Skeletal muscle satellite cell (primary cell): ENCODE measurements around the gene CBFA2T3.

Experiments used
- H3K27me3 ChIP-seq: 2 replicates; pipeline ENCODE4 v1.7.0; 2013; ENCODE audit warnings: low read length; ENCODE audit not compliant: control insufficient read depth, insufficient read depth
- H3K36me3 ChIP-seq: 2 replicates; pipeline ENCODE4 v1.7.0; 2013; ENCODE audit warnings: mild to moderate bottlenecking, control low read depth, low read length; ENCODE audit not compliant: insufficient read depth
- H3K4me1 ChIP-seq: 2 replicates; pipeline ENCODE4 v1.7.0; 2013; ENCODE audit warnings: low read length; ENCODE audit not compliant: control insufficient read depth, insufficient read depth
- H3K4me2 ChIP-seq: 2 replicates; pipeline ENCODE4 v1.7.0; 2013; ENCODE audit warnings: mild to moderate bottlenecking, low read length
- H3K4me3 ChIP-seq: 2 replicates; pipeline ENCODE4 v1.7.0; 2013; ENCODE audit warnings: low read length
- H3K9ac ChIP-seq: 2 replicates; pipeline ENCODE4 v1.7.0; 2013; ENCODE audit warnings: mild to moderate bottlenecking, low read depth, low read length, moderate library complexity
- H3K9me3 ChIP-seq: replicated peaks from 2 replicates; pipeline ENCODE4 v1.7.0; 2013; ENCODE audit warnings: mild to moderate bottlenecking, control low read depth, low read length

The CBFA2T3 gene

DNA sequence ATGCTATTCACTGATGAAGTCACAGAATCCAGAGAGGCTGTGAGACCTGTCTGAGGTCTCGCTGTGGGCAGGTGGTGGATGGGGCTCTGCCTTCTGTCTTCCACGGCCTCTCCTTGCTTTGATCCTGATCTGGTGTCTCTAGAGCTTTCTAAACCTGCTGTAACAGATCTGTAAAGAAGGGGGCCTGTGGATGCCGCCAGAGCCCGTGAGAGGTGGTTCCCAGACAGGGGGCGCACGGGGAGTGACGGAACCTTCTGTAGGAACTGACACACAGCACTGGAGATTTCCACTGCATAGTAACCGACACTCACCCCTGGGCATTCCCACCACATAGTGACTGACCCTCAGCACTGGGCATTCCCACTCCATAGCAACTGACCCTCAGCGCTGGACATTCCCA, 16.0 kb downstream of the CBFA2T3 start:
- Histone ChIP-seq H3K4me3 (no peak overlapping the region), H3K36me3 (no peaks in the 10 kb centered on the region), H3K27me3 (peaks cover 63% of the 10 kb centered on the region), H3K4me2 (no peak overlapping the region), H3K9me3 (no peaks in the 10 kb centered on the region), H3K4me1 (no peaks in the 10 kb centered on the region), H3K9ac (no peak overlapping the region)

- Histone ChIP-seq H3K36me3 (no peaks in the 10 kb centered on the region), H3K27me3 (peaks cover 58% of the 10 kb centered on the region), H3K4me1 (no peaks in the 10 kb centered on the region), H3K9me3 (no peaks in the 10 kb centered on the region), H3K4me3 (no peak overlapping the region), H3K4me2 (no peak overlapping the region), H3K9ac (no peak overlapping the region)
Observed at GRCh38 chr16:88960516-88960915, 16.5 kb downstream of the CBFA2T3 start.

DNA sequence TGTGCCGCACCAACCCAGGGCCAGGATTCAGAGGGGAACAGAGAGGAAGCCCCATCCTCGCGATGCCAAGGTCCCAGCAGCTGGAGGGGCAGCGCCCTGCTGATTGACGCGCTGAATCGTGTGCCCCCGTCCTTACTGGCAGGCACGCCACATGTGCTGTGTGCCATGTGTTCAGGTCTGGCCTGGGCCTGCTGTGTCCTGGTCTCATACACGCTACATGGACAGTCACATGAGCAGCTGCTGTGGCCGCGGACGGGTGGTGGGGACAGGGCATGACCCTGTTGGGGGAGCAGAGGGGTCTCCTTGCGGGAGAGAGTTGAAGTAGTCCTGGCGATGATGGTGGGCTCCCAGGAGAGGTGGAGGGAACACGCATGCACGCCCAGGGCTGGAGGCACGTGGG, 18.0 kb downstream of the CBFA2T3 start:
- no peaks in the 10 kb centered on the region for H3K36me3 ChIP-seq
- no peaks in the 10 kb centered on the region for H3K4me1 ChIP-seq
- H3K4me2 ChIP-seq: no peak overlapping the region
- no peaks in the 10 kb centered on the region for H3K9me3 ChIP-seq
- no peak overlapping the region for H3K9ac ChIP-seq
- H3K4me3 ChIP-seq: no peak overlapping the region
- peaks cover 52% of the 10 kb centered on the region for H3K27me3 ChIP-seq

DNA sequence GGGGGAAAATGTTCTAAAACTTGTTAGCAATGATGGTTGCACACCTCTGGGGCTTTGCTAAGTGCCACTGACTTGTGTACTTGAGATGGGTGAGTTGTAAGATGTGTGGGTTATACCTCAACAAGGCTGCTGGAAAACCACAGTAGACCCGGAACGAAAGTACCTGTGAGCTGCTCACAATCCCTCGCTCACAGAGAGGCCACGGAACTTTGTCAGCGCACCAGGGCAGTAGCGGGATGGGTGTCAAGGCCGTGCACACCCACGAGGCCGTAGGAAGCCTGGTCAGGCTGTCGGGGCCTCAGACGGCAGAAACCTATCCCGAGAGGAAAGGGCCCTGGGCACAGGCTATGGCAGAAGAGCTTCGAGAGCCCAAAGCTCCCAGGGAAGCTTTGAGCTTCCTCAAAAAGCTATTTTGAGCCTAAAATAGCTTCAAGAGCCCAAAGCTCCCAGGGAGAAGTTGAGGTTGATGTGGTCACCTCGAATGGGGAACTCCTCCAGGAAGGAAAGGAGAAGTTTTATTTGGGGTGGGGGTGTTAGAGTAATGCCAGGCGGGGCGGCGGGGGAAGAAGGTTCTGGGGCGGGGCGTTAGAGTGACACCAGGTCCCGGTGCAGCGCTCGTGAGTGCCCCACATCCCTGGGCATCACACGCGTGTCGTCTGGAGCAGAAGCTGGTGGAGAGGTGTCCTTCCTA, 19.0 kb downstream of the CBFA2T3 start:
- Histone ChIP-seq H3K9me3 (no peaks in the 10 kb centered on the region), H3K27me3 (peaks cover 53% of the 10 kb centered on the region)

DNA sequence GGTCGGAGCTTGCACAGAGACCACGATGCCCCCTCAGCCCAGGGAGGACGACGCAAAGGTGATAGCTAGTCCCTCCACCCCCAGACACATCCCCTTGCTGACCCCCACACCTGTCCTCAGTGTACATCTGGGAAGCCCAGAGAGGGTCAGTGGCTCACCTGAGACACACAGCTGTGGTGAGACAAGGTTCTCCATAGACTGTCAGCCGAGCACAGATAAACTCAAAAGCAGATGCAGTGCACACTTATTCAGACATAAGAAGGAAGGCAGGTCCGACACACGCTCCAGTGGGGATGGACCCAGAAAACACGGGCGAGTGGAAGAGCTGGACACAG, 19.6 kb downstream of the CBFA2T3 start:
- Histone ChIP-seq H3K4me3 (no peak overlapping the region), H3K4me2 (no peak overlapping the region), H3K9me3 (no peaks in the 10 kb centered on the region), H3K27me3 (peaks cover 51% of the 10 kb centered on the region), H3K36me3 (no peaks in the 10 kb centered on the region), H3K9ac (no peak overlapping the region), H3K4me1 (no peaks in the 10 kb centered on the region)

More for the DNA sequence above, 19.0 kb downstream of the CBFA2T3 start:
- no peaks in the 10 kb centered on the region for H3K36me3 ChIP-seq
- H3K4me2 ChIP-seq: no peak overlapping the region
- H3K4me1 ChIP-seq: no peaks in the 10 kb centered on the region
- H3K4me3 ChIP-seq: no peak overlapping the region
- no peak overlapping the region for H3K9ac ChIP-seq

DNA sequence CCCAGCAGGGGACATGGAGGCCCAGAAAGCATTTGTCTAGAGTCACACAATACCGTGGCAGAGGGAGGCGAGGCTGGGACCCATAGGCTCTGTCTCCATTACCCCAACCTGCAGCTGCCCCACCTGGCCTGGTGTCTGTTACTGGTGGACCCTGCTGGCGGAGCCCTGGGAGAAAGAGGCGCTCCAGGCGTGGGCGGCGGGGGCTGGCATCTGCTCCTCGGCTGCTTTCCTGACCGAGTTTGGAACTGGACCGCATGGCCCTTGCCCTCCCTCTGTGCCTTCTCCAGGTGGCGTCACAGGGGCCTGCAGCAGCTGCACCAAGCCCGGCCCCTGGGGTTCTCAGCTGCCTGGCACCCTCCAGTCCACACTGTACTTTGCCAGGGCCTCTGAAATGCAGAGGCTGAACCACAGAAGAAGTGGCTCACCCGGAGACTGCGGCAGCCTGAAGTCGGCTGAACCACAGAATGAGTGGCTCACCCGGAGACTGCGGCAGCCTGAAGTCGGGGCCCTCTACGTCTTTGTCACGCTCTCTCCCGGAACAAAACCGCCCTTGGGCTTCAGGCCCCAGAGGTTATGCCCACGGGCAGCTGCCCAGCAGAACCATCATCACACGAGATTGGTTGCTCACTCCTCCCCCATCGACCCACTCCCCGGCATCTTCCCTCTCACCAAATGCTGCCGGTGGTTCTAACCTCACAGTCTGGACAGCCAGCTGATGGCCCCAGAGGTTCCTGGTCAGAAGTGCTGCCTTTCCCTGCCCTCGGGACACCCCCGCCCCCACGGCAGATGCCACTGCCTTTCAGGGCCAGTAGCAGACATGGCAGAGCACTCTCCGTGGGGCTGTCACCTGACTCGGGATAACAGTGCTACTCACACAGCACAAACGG, 20.2 kb downstream of the CBFA2T3 start:
- no peaks in the 10 kb centered on the region for H3K36me3 ChIP-seq
- H3K4me3 ChIP-seq: no peak overlapping the region
- peak overlapping the region; percentile 37 for H3K4me2 ChIP-seq
- no peak overlapping the region for H3K9ac ChIP-seq
- no peaks in the 10 kb centered on the region for H3K4me1 ChIP-seq
- no peaks in the 10 kb centered on the region for H3K9me3 ChIP-seq
- peaks cover 55% of the 10 kb centered on the region for H3K27me3 ChIP-seq

- no peaks in the 10 kb centered on the region for H3K36me3 ChIP-seq
- no peak overlapping the region for H3K4me2 ChIP-seq
- H3K4me1 ChIP-seq: no peaks in the 10 kb centered on the region
- peaks cover 54% of the 10 kb centered on the region for H3K27me3 ChIP-seq
- no peak overlapping the region for H3K9ac ChIP-seq
- no peak overlapping the region for H3K4me3 ChIP-seq
- no peaks in the 10 kb centered on the region for H3K9me3 ChIP-seq
Observed at GRCh38 chr16:88955906-88956305, 21.1 kb downstream of the CBFA2T3 start.

DNA sequence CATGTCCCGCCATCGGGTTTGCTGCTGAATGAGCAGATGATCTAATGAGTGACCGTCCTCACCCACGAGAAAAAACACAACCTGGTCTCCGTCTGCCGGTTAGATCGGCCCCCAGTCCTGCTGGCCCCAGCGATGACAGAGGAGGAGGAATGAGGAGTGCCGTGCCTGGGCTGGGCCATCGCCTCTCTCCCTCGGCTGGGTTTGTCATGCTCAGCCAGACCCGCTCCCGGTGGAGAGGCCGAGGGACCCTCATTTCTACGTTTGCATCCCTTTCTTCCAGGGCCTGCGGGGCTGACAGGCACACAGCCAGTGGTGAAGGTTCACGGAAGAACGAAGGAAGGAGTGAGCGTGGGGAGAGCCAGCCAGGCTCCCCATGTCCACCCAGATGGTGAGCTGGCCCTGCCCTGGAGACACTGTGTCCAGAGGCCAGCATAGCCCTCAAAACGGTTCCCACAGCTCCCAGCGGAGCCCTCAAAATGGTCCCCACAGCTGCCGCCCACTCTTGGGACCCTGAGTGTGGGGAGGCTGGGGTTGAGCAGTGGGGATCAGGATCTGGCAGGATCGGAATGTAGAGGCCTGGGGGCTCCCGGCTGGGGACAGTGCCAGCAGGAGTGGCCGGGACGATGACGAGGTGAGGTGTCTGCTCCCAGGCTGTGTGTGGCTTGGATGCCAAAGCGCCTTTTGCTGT, 23.9 kb downstream of the CBFA2T3 start:
- H3K36me3 ChIP-seq: no peaks in the 10 kb centered on the region
- no peaks in the 10 kb centered on the region for H3K9me3 ChIP-seq
- H3K9ac ChIP-seq: no peak overlapping the region
- peaks cover 49% of the 10 kb centered on the region for H3K27me3 ChIP-seq
- H3K4me2 ChIP-seq: no peak overlapping the region
- H3K4me1 ChIP-seq: no peaks in the 10 kb centered on the region
- no peak overlapping the region for H3K4me3 ChIP-seq

GRCh38 chr16:88951989-88952388, 25.0 kb downstream of the CBFA2T3 start:
- Histone ChIP-seq H3K27me3 (peaks cover 49% of the 10 kb centered on the region), H3K9ac (no peak overlapping the region), H3K4me3 (no peak overlapping the region), H3K4me2 (no peak overlapping the region), H3K9me3 (no peaks in the 10 kb centered on the region), H3K4me1 (no peaks in the 10 kb centered on the region), H3K36me3 (no peaks in the 10 kb centered on the region)

DNA sequence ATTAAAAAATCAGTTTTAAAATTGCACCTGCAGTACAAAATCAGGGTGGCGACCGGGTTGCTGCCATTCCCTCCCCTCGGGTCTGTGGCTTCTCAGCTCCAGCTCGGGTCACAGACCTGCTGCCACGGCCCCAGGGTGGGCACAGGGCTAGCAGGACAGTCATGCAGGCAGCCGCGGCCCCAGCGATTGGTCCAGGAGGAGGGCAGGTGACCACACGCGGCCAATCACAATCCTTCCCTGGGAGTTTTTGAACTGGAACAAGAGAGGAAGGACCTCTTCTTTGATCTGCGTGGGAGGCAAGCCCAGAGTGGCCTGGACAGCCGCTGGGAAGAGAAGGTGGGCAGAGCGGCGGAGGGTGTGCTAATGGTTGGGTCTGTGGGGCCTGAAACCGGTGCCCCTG, 25.5 kb downstream of the CBFA2T3 start:
- H3K4me1 ChIP-seq: no peaks in the 10 kb centered on the region
- H3K9me3 ChIP-seq: no peaks in the 10 kb centered on the region
- no peaks in the 10 kb centered on the region for H3K36me3 ChIP-seq
- H3K4me3 ChIP-seq: no peak overlapping the region
- H3K9ac ChIP-seq: no peak overlapping the region
- peaks cover 49% of the 10 kb centered on the region for H3K27me3 ChIP-seq
- H3K4me2 ChIP-seq: no peak overlapping the region

DNA sequence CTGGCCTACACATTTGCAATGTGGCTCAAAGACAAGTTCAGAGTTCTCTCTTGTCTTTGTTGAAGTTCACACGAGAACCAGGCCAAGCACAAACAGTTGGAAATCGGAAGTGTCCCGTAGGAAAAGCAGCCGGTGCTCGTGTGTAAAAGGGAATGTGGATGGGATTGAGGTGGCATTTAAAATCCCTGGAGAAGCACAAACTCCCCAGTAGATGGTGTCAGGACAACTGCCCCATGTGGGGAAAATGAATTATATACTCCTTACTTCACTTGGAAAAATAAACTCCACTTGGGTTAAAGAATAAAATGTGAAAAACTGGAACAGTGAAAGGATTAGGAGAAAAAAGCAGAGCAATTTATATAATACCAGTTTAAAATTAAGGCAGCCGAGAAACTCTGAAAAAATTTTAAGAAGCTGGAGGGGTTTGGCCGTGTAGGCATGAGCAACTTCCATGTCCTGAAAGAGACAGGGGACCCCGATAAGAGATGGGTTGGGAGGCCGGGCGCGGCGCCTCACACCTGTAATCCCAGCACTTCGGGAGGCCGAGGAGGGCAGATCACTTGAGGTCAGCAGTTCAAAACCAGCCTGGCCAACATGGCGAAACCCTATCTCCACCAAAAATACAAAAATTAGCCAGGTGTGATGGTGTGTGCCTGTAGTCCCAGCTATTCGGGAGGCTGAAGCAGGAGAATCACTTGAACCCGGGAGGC, 28.1 kb downstream of the CBFA2T3 start:
- no peaks in the 10 kb centered on the region for H3K9me3 ChIP-seq
- H3K9ac ChIP-seq: no peak overlapping the region
- no peaks in the 10 kb centered on the region for H3K36me3 ChIP-seq
- H3K4me2 ChIP-seq: no peak overlapping the region
- peaks cover 64% of the 10 kb centered on the region for H3K27me3 ChIP-seq
- no peak overlapping the region for H3K4me3 ChIP-seq
- H3K4me1 ChIP-seq: no peaks in the 10 kb centered on the region
